CD14-positive monocyte (primary cell): Measurements from ENCODE around the gene SPX. TPM values are rescaled to one million over a fixed set of nuclear protein-coding genes. Genes with fewer than 3 reads are reported as not detected.

ENCODE experiments used
- DNase-seq, 3 donors: peaks; one replicate each; pipeline ENCODE4 v3.0.0-alpha.2; 2011 to 2022
- H2AFZ ChIP-seq: 2 replicates; pipeline ENCODE4 v1.6.0; 2012; ENCODE audit warnings: mild to moderate bottlenecking, low read depth, low read length, inconsistent platforms; ENCODE audit not compliant: insufficient read depth, poor library complexity, severe bottlenecking
- H3K27ac ChIP-seq, 2 donors: 1 replicate in 1 of 2; 2 replicates in 1 of 2; pipeline ENCODE4 v1.5.1; 2012 to 2013; ENCODE audit warnings: low read length in 2 of 2, control low read depth in 1 of 2, inconsistent platforms in 1 of 2, low read depth in 1 of 2, mild to moderate bottlenecking in 1 of 2
- H3K27me3 ChIP-seq, 2 donors: one replicate each; pipeline versions ENCODE4 v1.6.0 to v1.6.1; 2011 to 2013; ENCODE audit warnings: low read length in 2 of 2; ENCODE audit not compliant: control insufficient read depth in 2 of 2, insufficient read depth in 2 of 2
- H3K36me3 ChIP-seq, 2 donors: replicated peaks in 1 of 2; 1 replicate in 1 of 2; 2 replicates in 1 of 2; pipeline versions ENCODE4 v1.5.1 to v1.6.1; 2012 to 2013; ENCODE audit warnings: low read length in 2 of 2, control low read depth in 1 of 2, inconsistent platforms in 1 of 2, mild to moderate bottlenecking in 1 of 2; ENCODE audit not compliant: insufficient read depth in 2 of 2, control insufficient read depth in 1 of 2
- H3K4me1 ChIP-seq, 2 donors: 1 replicate in 1 of 2; 2 replicates in 1 of 2; pipeline versions ENCODE4 v1.5.1 to v1.6.1; 2012 to 2013; ENCODE audit warnings: low read length in 2 of 2, control low read depth in 1 of 2, inconsistent platforms in 1 of 2, mild to moderate bottlenecking in 1 of 2, moderate library complexity in 1 of 2; ENCODE audit not compliant: insufficient read depth in 2 of 2, control insufficient read depth in 1 of 2
- H3K4me2 ChIP-seq: replicated peaks from 2 replicates; pipeline ENCODE3; 2012; ENCODE audit warnings: low read length, moderate library complexity, mild to moderate bottlenecking; ENCODE audit not compliant: poor library complexity, severe bottlenecking; ENCODE audit errors: extremely low read depth
- H3K4me3 ChIP-seq, 3 experiments: fragments of 200-600 bp in 1 of 3; sonication (generic) in 1 of 3; replicated peaks in 1 of 3; 1 replicate in 2 of 3; 2 replicates in 1 of 3; pipeline ENCODE4 v1.5.1; 2011 to 2013; ENCODE audit warnings: low read length in 3 of 3, mild to moderate bottlenecking in 3 of 3, control low read depth in 2 of 3, low read depth in 2 of 3, inconsistent platforms in 1 of 3, moderate library complexity in 1 of 3
- H3K79me2 ChIP-seq: 2 replicates; pipeline ENCODE4 v1.6.0; 2012; ENCODE audit warnings: mild to moderate bottlenecking, control low read depth, inconsistent platforms, low read length, moderate library complexity; ENCODE audit not compliant: insufficient read depth
- H3K9ac ChIP-seq: 2 replicates; pipeline ENCODE4 v1.6.0; 2017; ENCODE audit warnings: low read length, mild to moderate bottlenecking; ENCODE audit not compliant: insufficient read depth, poor library complexity, severe bottlenecking
- H3K9me3 ChIP-seq, 2 donors: replicated peaks in 1 of 2; 1 replicate in 1 of 2; 2 replicates in 1 of 2; pipeline versions ENCODE4 v1.5.1 to v1.6.1; 2012 to 2013; ENCODE audit warnings: low read length in 2 of 2, control low read depth in 1 of 2; ENCODE audit not compliant: control insufficient read depth in 1 of 2, insufficient read depth in 1 of 2
- H4K20me1 ChIP-seq: 2 replicates; pipeline ENCODE4 v1.6.0; 2012; ENCODE audit warnings: mild to moderate bottlenecking, low read length, control low read depth, moderate library complexity; ENCODE audit not compliant: insufficient read depth
- H3K27ac Mint-ChIP-seq, 7 donors: one replicate each; pipeline ENCODE4 v1.8.0; 2020; ENCODE audit warnings: mild to moderate bottlenecking in 7 of 7, mixed read lengths in 7 of 7, moderate library complexity in 6 of 7, inconsistent platforms in 2 of 7
- H3K27me3 Mint-ChIP-seq, 3 donors: one replicate each; pipeline ENCODE4 v1.8.0; 2021 to 2022; ENCODE audit warnings: low read depth in 3 of 3, mild to moderate bottlenecking in 3 of 3, mixed read lengths in 3 of 3, moderate library complexity in 3 of 3, inconsistent platforms in 1 of 3
- H3K36me3 Mint-ChIP-seq, 2 donors: one replicate each; pipeline ENCODE4 v1.8.0; 2020; ENCODE audit warnings: mixed read lengths in 2 of 2, inconsistent platforms in 1 of 2, mild to moderate bottlenecking in 1 of 2
- H3K4me1 Mint-ChIP-seq: one replicate; pipeline ENCODE4 v1.8.0; 2020; ENCODE audit warnings: mild to moderate bottlenecking, mixed read lengths
- H3K4me3 Mint-ChIP-seq, 2 donors: one replicate each; pipeline ENCODE4 v1.8.0; 2020; ENCODE audit warnings: mild to moderate bottlenecking in 2 of 2, mixed read lengths in 2 of 2, moderate library complexity in 1 of 2
- H3K9me3 Mint-ChIP-seq, 7 donors: one replicate each; pipeline ENCODE4 v1.8.0; 2020 to 2022; ENCODE audit warnings: mixed read lengths in 7 of 7, mild to moderate bottlenecking in 6 of 7, moderate library complexity in 6 of 7, inconsistent platforms in 2 of 7
- WGBS: methylation state at CpG from one replicate; pipeline ENCODE4 v1.1.5; 2013; ENCODE audit warnings: missing lambda C conversion rate; ENCODE audit not compliant: insufficient coverage; 5-methylcytosine and 5-hydroxymethylcytosine counted together
- intact Hi-C, 2 donors: fragments of 100-400 bp; cut with micrococcal nuclease; formaldehyde crosslinking; loops; one replicate each; pipeline versions ENCODE4 v1.15.0 to v1.15.1; 2023
- polyA plus RNA-seq, 3 donors: library from polyadenylated mRNA; depleted of rRNA in 1 of 3; unstranded in 2 of 3; stranded (reverse) in 1 of 3; fragments of 300-500 nt in 2 of 3; fragments of >200 nt in 1 of 3; fragmentation: Illumina TruSeq in 2 of 3; gene quantifications; 1 replicate in 2 of 3; 2 replicates in 1 of 3; pipeline ENCODE4 v1.2.3, GENCODE V29; 2012 to 2021
- TF ChIP-seq, protein P1 (sequence below): fragments of 200-600 bp; IDR thresholded peaks from one replicate; pipeline ENCODE4 v1.8.0; 2022; ENCODE audit warnings: antibody characterized with exemption, mild to moderate bottlenecking

The SPX gene
- polyA plus RNA-seq, 3 donors: 0.21 TPM; not detected in 2

DNA sequence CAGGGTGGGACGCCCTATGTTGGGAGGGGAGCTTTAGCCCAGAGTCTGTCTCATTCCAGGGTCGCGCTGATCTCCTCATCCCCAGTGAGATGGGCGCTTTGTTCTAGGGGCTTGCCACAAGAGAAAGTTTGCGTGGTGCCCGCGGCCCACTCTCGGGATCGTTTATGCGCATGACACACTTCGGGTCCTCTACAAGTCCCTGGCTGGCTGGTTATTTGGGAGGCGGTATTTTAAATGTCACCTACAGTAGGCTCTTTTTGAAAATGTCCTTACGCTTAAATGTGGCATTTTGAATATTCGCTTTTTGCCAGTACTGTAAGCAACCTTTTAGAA is 24.0 kb upstream of the SPX start:
- H4K20me1 ChIP-seq: peaks cover 21% of the 10 kb centered on the region

DNA sequence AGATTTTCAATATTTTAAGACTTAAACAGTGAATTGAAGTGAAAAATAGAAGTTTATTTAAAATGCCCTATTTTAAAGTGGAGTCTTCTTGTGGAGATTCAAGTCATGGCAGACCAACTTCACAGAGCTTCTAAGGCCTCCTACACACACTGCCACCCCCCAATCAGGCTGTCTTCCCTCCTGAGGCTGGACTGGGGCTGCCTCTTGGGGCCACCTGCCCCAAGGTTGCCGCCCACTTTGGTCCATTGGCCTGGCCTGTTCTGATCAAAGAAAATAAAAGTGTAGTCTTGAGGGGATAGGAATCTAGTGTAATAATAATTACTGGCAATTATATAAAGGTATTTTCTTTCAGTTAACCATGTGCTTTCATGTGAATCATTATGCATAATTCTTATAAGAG is 23.2 kb upstream of the SPX start:
- Histone ChIP-seq H3K4me3 (no peak overlapping the region), H3K4me2 (peak overlapping the region; percentile 81), H2AFZ (no peak overlapping the region), H3K27ac (no peak overlapping the region), H3K4me1 (peaks cover 29 to 38% of the 10 kb centered on the region in 2 donors), H3K27me3 (no peaks in the 10 kb centered on the region), H3K79me2 (peaks cover 86% of the 10 kb centered on the region), H3K9me3 (no peaks in the 10 kb centered on the region), H3K9ac (no peak overlapping the region), H4K20me1 (peaks cover 19% of the 10 kb centered on the region), H3K36me3 (peaks cover 17 to 23% of the 10 kb centered on the region in 2 donors)
- H3K9me3 Mint-ChIP-seq: no peaks in the 10 kb centered on the region
- no CpG with 5 or more reads among the region's 1 CpG for WGBS
- no peak for DNase-seq
- H3K4me1 Mint-ChIP-seq: peaks cover 26% of the 10 kb centered on the region
- H3K27me3 Mint-ChIP-seq: no peaks in the 10 kb centered on the region
- H3K4me3 Mint-ChIP-seq: no peak overlapping the region
- intact Hi-C loops: loop anchor here in 1 of 2 donors (10.0 kb wide), 1 partner anchor 68 kb away; the partner anchor contains the start of gene PYROXD1
- peak overlapping the region in 2 of 7 donors; percentile 32 to 40 for H3K27ac Mint-ChIP-seq
- TF ChIP-seq, protein P1, sequence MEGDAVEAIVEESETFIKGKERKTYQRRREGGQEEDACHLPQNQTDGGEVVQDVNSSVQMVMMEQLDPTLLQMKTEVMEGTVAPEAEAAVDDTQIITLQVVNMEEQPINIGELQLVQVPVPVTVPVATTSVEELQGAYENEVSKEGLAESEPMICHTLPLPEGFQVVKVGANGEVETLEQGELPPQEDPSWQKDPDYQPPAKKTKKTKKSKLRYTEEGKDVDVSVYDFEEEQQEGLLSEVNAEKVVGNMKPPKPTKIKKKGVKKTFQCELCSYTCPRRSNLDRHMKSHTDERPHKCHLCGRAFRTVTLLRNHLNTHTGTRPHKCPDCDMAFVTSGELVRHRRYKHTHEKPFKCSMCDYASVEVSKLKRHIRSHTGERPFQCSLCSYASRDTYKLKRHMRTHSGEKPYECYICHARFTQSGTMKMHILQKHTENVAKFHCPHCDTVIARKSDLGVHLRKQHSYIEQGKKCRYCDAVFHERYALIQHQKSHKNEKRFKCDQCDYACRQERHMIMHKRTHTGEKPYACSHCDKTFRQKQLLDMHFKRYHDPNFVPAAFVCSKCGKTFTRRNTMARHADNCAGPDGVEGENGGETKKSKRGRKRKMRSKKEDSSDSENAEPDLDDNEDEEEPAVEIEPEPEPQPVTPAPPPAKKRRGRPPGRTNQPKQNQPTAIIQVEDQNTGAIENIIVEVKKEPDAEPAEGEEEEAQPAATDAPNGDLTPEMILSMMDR: no peak
- peaks cover 20% of the 10 kb centered on the region in 2 donors for H3K36me3 Mint-ChIP-seq

More for the DNA sequence above, 24.0 kb upstream of the SPX start:
- Histone ChIP-seq H3K27me3 (no peaks in the 10 kb centered on the region), H3K9ac (peak overlapping the region; percentile 92), H2AFZ (peak overlapping the region; percentile 98), H3K36me3 (peaks cover 20 to 23% of the 10 kb centered on the region in 2 donors), H3K9me3 (no peaks in the 10 kb centered on the region), H3K27ac (peak overlapping the region; percentile 85 to 94), H3K4me2 (peak overlapping the region; percentile 81), H3K79me2 (peaks cover 86% of the 10 kb centered on the region), H3K4me3 (peak overlapping the region; percentile 76 to 86 (median 83)), H3K4me1 (peaks cover 29 to 38% of the 10 kb centered on the region in 2 donors)
- no peak overlapping the region for H3K27ac Mint-ChIP-seq
- WGBS: 0% methylated on average over 6 of the region's 14 CpGs
- no peak overlapping the region for H3K4me3 Mint-ChIP-seq
- intact Hi-C loops: loop anchor here in 1 of 2 donors (10.0 kb wide), 1 partner anchor 67 kb away; the partner anchor contains the start of gene PYROXD1
- peaks cover 26% of the 10 kb centered on the region for H3K4me1 Mint-ChIP-seq
- no peaks in the 10 kb centered on the region for H3K27me3 Mint-ChIP-seq
- no peaks in the 10 kb centered on the region for H3K9me3 Mint-ChIP-seq
- peaks cover 21 to 23% of the 10 kb centered on the region in 2 donors for H3K36me3 Mint-ChIP-seq
- peak in 1 of 3 donors; percentile 19 for DNase-seq
- TF ChIP-seq, protein P1: no peak
